Activated T-helper 1 cell treated with anti-CD3 and anti-CD28 coated beads, Interleukin-2, amount 50 U/mL, for 16 hours (primary cell): ENCODE measurements around the gene C4B.
"Not testable (repeated sequence)": the region's sequence is repeated elsewhere in the genome, so short reads cannot be mapped to it uniquely, and the experiment has no call there.

Experiments
- DNase-seq, 2 donors: peaks; one replicate each; pipeline ENCODE4 v3.0.0-alpha.2; 2020; ENCODE audit warnings: low read depth in 1 of 2, low spot score in 1 of 2

Gene C4B

GRCh38 chr6:32035283-32036013 is 20.9 kb downstream of the C4B start:
- not testable (repeated sequence) for DNase-seq

DNA sequence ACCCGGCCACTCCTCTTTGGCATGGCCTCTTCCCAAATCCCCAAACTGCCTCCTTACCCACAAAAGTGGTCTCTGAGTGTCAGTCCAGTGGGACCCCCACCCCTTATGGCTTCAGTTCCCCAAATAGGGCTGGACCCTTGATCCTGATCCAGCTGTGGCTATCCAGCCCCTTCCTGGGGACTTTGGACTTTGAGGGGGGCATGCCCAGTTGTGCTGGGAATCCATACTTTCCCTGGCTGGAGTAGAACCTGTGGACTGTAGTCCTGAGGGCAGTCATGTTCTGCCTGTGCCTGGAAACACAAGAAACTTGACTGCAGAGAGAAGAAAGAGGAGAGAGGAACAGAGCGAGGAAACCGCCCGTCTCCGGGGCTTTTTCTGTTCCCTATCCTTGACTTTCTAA is 22.5 kb downstream of the C4B start:
- not testable (repeated sequence) for DNase-seq

- not testable (repeated sequence) for DNase-seq
Measured at GRCh38 chr6:32037598-32038524, 23.3 kb downstream of the C4B start, which contains the start of gene CYP21A2. Gene CYP21A2, plus strand, starts transcription at chr6:32038415. Its CDS starts 8 bp downstream, at chr6:32038423.

DNA sequence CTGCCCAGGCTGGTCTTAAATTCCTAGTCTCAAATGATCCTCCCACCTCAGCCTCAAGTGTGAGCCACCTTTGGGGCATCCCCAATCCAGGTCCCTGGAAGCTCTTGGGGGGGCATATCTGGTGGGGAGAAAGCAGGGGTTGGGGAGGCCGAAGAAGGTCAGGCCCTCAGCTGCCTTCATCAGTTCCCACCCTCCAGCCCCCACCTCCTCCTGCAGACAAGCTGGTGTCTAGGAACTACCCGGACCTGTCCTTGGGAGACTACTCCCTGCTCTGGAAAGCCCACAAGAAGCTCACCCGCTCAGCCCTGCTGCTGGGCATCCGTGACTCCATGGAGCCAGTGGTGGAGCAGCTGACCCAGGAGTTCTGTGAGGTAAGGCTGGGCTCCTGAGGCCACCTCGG is 24.3 kb downstream of the C4B start:
- DNase-seq: not testable (repeated sequence)

- DNase-seq: not testable (repeated sequence)
Measured at GRCh38 chr6:32039321-32040274, 25.0 kb downstream of the C4B start.

- not testable (repeated sequence) for DNase-seq
Measured at GRCh38 chr6:32040299-32041049, 25.9 kb downstream of the C4B start.

- DNase-seq: not testable (repeated sequence)
Measured at GRCh38 chr6:32041050-32041321, 26.4 kb downstream of the C4B start.

- DNase-seq: not testable (repeated sequence)
Measured at GRCh38 chr6:32041385-32041784, 26.8 kb downstream of the C4B start.

DNA sequence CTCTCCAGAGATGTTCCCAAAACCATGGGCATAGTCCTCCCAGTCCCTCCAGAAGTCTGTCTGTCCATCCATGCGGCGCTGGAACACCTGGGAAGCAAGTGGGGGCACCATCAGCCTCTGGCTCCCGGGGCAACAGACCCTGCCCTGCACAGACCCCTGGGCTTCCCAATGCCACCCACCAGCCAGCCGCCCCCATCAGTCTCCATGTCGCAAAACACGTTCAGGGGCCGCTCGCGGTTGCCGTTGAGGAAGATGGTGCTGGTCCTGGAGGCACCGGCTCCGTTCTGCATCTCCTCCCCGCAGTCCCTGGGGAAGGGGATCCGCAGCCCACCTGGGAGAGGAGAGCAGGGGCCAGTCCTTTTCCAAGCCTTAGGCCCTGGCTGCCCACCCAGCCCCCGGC is 27.7 kb downstream of the C4B start:
- not testable (repeated sequence) for DNase-seq

GRCh38 chr6:32043589-32044380 is 29.2 kb downstream of the C4B start:
- not testable (repeated sequence) for DNase-seq

DNA sequence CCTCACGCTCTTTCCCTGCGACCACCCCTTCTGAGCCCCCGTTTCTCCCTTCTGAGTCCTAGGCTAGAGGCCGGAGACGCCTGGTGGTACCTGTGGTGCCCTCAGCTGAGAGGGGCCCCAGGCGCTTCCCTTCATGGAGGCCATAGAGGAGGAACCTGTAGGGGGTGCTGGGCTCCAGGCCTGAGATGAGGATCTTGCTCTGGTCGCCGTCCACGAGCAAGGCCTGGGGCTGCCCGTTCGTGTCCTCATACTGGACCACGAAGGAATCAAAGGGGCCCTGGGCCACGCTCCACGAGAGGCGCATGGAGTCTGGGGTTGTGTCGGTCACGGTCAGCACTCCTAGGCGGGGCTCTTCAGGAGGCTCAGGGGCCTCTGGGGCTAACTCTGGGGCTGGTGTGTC is 30.3 kb downstream of the C4B start:
- DNase-seq: not testable (repeated sequence)

DNA sequence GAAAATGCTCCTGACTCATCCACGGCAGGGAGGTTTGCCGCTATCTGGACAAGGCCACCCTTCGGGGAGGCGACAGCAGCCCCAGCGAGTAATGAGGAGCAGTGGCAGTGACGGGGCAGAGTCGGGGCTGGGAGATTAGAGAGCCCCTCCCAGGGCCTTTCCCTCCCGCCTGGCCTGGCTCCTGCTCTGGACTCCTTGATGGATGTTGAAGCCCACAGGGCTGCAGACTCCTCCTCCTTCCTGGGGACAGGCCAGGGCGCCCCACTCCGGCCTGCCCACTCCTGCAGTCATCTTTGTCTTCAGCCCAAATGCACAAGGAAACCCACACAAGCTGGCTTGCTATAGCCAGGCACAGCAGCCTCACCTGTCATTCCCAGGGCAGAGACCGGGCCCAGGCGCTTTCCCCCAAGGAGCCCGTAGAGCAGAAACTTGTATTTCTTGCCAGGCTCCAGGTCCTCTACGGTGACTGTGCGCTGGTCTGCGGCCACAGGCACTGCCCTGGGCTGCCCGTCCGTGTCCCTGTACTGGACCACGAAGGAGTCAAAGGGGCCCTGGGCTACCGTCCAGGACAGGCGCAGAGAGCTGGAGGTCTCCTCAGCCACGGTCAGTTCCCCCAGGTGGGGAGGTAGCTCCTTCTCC is 31.3 kb downstream of the C4B start:
- no peak for DNase-seq

DNA sequence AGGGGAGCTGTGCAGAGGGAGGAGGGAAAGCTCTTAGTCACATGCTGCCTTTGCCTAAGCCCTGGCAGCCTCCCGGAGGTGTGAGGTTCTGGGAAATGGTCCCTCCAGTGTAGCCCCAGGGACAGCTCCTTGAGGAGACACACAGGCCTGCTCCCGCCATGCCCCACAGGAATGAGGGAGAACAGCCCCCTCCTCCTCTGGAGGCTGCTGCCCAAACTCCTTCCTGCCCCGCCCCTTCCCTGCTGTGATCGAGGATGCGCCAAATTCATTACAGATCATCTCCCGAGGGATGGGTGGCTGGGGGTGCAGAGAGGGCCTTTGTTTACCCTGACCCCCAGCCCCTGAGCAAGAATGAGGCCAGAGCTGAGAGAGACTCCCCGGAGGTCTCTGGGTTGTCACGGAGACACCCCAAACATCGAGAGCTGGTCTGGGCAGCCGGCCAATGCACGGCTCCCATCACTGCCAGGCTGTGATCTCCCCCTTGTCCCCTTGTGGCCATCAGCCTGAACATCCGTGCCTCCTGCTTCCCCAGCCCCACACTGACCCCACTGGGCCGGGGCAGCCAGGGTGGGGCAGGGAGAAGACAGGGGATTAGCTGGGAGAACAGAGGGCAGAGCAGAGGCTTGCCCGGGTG is 32.0 kb downstream of the C4B start:
- DNase-seq: no peak

- DNase-seq: no peak
Measured at GRCh38 chr6:32047084-32047478, 32.5 kb downstream of the C4B start.

GRCh38 chr6:32047539-32047854 is 32.9 kb downstream of the C4B start:
- no peak for DNase-seq

- peak; percentile 44 to 48 for DNase-seq
Measured at GRCh38 chr6:32047855-32048766, 33.5 kb downstream of the C4B start.

DNA sequence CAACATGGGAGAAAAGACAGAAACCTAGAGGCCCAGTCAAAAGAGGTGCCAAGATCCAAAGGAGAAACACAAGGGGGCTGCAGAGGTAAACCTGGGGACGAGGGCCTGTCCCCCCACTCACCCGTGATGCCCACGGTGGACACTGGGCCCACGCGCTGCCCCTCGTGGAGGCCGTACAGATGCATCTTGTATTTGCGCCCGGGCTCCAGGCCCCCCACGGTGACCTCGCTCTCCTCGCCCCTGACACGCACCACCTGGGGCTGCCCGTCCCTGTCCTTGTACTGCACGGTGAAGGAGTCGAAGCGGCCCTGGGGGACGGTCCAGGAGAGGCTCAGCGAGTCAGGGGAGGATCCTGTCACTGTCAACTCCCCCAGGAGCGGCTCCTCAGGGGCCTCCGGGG is 34.6 kb downstream of the C4B start:
- not testable (repeated sequence) for DNase-seq

DNA sequence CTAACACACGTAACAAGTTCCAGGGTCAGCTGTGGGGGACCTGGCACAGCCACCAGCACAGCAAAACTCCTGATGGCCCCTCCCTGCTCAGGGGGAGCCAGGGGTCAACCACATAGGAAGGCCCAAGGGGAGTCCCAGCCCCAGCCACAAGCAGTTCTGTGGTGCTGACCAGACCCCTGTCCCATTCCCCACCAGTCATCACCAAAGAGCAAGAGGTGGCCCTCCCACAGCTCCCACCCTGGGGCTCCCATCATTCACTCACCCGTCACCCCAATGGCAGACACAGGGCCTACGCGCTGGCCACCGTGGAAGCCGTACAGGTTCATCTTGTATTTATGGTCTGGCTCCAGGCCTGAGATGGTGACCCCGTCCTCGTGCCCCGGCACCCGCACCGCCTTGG is 35.1 kb downstream of the C4B start:
- not testable (repeated sequence) for DNase-seq
